ENCODE data around the gene LAMC3. TPM values are rescaled to one million over a fixed set of nuclear protein-coding genes. Genes with fewer than 3 reads are reported as not detected.

The LAMC3 gene
- total RNA-seq, 8 experiments from 2014 or later = 0.05 to 96.7 (median 0.35) TPM; not detected in 1

GRCh38 chr9:131120620-131121228 lies 111.8 kb downstream of the LAMC3 start:
- 67 to 100% (median 100%) methylated on average over 1 to 3 of the region's 7 CpGs; no CpG with 5 or more reads in 5 of the 10 experiments for WGBS, 10 experiments
- no peak for ATAC-seq (replicated peaks in 6 of 8)
- Histone ChIP-seq H3K4me3 (no peak overlapping the region), H3K4me1 (replicated peaks in 1 of 2) (peaks cover 3 to 5% of the 10 kb centered on the region in 2 donors), H3K27ac (peak overlapping the region in 1 of 2 donors; percentile 61)
- in situ Hi-C loops (cut with MboI; ENCODE audit: low pct_unique_long_range_greater_than_20kb in 2 of 9, low sequenced_read_pairs in 9 of 9, unreplicated experiment in 9 of 9) = no loop called here

GRCh38 chr9:131121346-131121745 lies 112.4 kb downstream of the LAMC3 start:
- Histone ChIP-seq H3K27ac (peak overlapping the region; percentile 25 to 61), H3K4me1 (replicated peaks in 1 of 2) (peaks cover 4 to 7% of the 10 kb centered on the region in 2 donors), H3K4me3 (no peak overlapping the region)
- 60 to 100% (median 96%) methylated on average over 1 to 2 of the region's 2 CpGs; no CpG with 5 or more reads in 4 of the 10 experiments for WGBS, 10 experiments
- in situ Hi-C loops (cut with MboI; ENCODE audit: low pct_unique_long_range_greater_than_20kb in 2 of 9, low sequenced_read_pairs in 9 of 9, unreplicated experiment in 9 of 9) = no loop called here
- ATAC-seq (replicated peaks in 6 of 8) = no peak

- peaks cover 8 to 13% of the 10 kb centered on the region in 2 donors for H3K4me1 ChIP-seq (replicated peaks in 1 of 2)
- no peak overlapping the region for H3K4me3 ChIP-seq
- ATAC-seq (replicated peaks in 6 of 8) = no peak
- 8 to 83% (median 50%) methylated on average over 1 to 2 of the region's 2 CpGs; no CpG with 5 or more reads in 7 of the 10 experiments for WGBS, 10 experiments
- in situ Hi-C loops (cut with MboI; ENCODE audit: low pct_unique_long_range_greater_than_20kb in 2 of 9, low sequenced_read_pairs in 9 of 9, unreplicated experiment in 9 of 9) = no loop called here
- H3K27ac ChIP-seq = peak overlapping the region in 1 of 2 donors; percentile 32
Measured at GRCh38 chr9:131122158-131122557, 113.2 kb downstream of the LAMC3 start.

GRCh38 chr9:131125038-131125287 lies 116.0 kb downstream of the LAMC3 start:
- 0% methylated on average over 1 to 7 of the region's 7 CpGs; no CpG with 5 or more reads in 7 of the 10 experiments for WGBS, 10 experiments
- ATAC-seq (replicated peaks in 6 of 8) = peak in 1 of 8 experiments; percentile 3
- peaks cover 8 to 13% of the 10 kb centered on the region in 2 donors for H3K4me1 ChIP-seq (replicated peaks in 1 of 2)
- H3K4me3 ChIP-seq = peak overlapping the region; percentile 50 to 88 (median 75)
- in situ Hi-C loops (cut with MboI; ENCODE audit: low pct_unique_long_range_greater_than_20kb in 2 of 9, low sequenced_read_pairs in 9 of 9, unreplicated experiment in 9 of 9) = no loop called here
- peak overlapping the region; percentile 92 to 94 for H3K27ac ChIP-seq

GRCh38 chr9:131125288-131126058 lies 116.5 kb downstream of the LAMC3 start, which contains the start of gene NUP214:
Gene NUP214, plus strand, starts transcription at chr9:131125586. Its CDS starts 119 bp downstream, at chr9:131125705.
- peak; percentile 96 to 99 (median 99) for ATAC-seq (replicated peaks in 6 of 8)
- Histone ChIP-seq H3K4me1 (replicated peaks in 1 of 2) (peaks cover 8 to 13% of the 10 kb centered on the region in 2 donors), H3K4me3 (peak within 1 kb of the TSS; percentile 50 to 88 (median 75)), H3K27ac (peak within 1 kb of the TSS; percentile 92 to 94)
- in situ Hi-C loops (cut with MboI; ENCODE audit: low pct_unique_long_range_greater_than_20kb in 2 of 9, low sequenced_read_pairs in 9 of 9, unreplicated experiment in 9 of 9) = no loop called here
- 0 to 3% (median 0%) methylated on average over 1 to 26 of the region's 61 CpGs; no CpG with 5 or more reads in 2 of the 10 experiments for WGBS, 10 experiments

GRCh38 chr9:131126059-131126426 lies 117.1 kb downstream of the LAMC3 start:
- in situ Hi-C loops (cut with MboI; ENCODE audit: low pct_unique_long_range_greater_than_20kb in 2 of 9, low sequenced_read_pairs in 9 of 9, unreplicated experiment in 9 of 9) = no loop called here
- 0 to 7% (median 0%) methylated on average over 1 to 9 of the region's 11 CpGs; no CpG with 5 or more reads in 3 of the 10 experiments for WGBS, 10 experiments
- Histone ChIP-seq H3K27ac (peak overlapping the region; percentile 69 to 94), H3K4me1 (replicated peaks in 1 of 2) (peaks cover 8 to 13% of the 10 kb centered on the region in 2 donors), H3K4me3 (peak overlapping the region; percentile 50 to 88 (median 75))
- no peak for ATAC-seq (replicated peaks in 6 of 8)

GRCh38 chr9:131129183-131129582 lies 120.2 kb downstream of the LAMC3 start:
- WGBS, 10 experiments = 38 to 83% (median 68%) methylated on average over 1 to 3 of the region's 3 CpGs; no CpG with 5 or more reads in 3 of the 10 experiments
- Histone ChIP-seq H3K4me1 (replicated peaks in 1 of 2) (peaks cover 8 to 13% of the 10 kb centered on the region in 2 donors), H3K4me3 (no peak overlapping the region), H3K27ac (no peak overlapping the region)
- in situ Hi-C loops (cut with MboI; ENCODE audit: low pct_unique_long_range_greater_than_20kb in 2 of 9, low sequenced_read_pairs in 9 of 9, unreplicated experiment in 9 of 9) = no loop called here
- ATAC-seq (replicated peaks in 6 of 8) = no peak

GRCh38 chr9:131138676-131139075 lies 129.7 kb downstream of the LAMC3 start:
- 67 to 100% (median 82%) methylated on average over 1 to 2 of the region's 2 CpGs; no CpG with 5 or more reads in 7 of the 10 experiments for WGBS, 10 experiments
- Histone ChIP-seq H3K4me3 (no peak overlapping the region), H3K27ac (peak overlapping the region in 1 of 2 donors; percentile 58), H3K4me1 (replicated peaks in 1 of 2) (no peaks in the 10 kb centered on the region)
- no peak for ATAC-seq (replicated peaks in 6 of 8)
- in situ Hi-C loops (cut with MboI; ENCODE audit: low pct_unique_long_range_greater_than_20kb in 2 of 9, low sequenced_read_pairs in 9 of 9, unreplicated experiment in 9 of 9) = no loop called here

GRCh38 chr9:131140112-131140511 lies 131.1 kb downstream of the LAMC3 start:
- Histone ChIP-seq H3K4me1 (replicated peaks in 1 of 2) (no peaks in the 10 kb centered on the region), H3K4me3 (no peak overlapping the region), H3K27ac (peak overlapping the region in 1 of 2 donors; percentile 66)
- in situ Hi-C loops (cut with MboI; ENCODE audit: low pct_unique_long_range_greater_than_20kb in 2 of 9, low sequenced_read_pairs in 9 of 9, unreplicated experiment in 9 of 9) = no loop called here
- 60 to 100% (median 94%) methylated on average over 1 to 4 of the region's 4 CpGs; no CpG with 5 or more reads in 1 of the 10 experiments for WGBS, 10 experiments
- ATAC-seq (replicated peaks in 6 of 8) = no peak

GRCh38 chr9:131140550-131140949 lies 131.6 kb downstream of the LAMC3 start:
- H3K27ac ChIP-seq = peak overlapping the region in 1 of 2 donors; percentile 66
- WGBS, 10 experiments = 61 to 100% (median 93%) methylated on average over 1 to 3 of the region's 3 CpGs; no CpG with 5 or more reads in 2 of the 10 experiments
- no peak for ATAC-seq (replicated peaks in 6 of 8)
- no peaks in the 10 kb centered on the region for H3K4me1 ChIP-seq (replicated peaks in 1 of 2)
- in situ Hi-C loops (cut with MboI; ENCODE audit: low pct_unique_long_range_greater_than_20kb in 2 of 9, low sequenced_read_pairs in 9 of 9, unreplicated experiment in 9 of 9) = no loop called here
- H3K4me3 ChIP-seq = no peak overlapping the region

GRCh38 chr9:131142160-131142559 lies 133.2 kb downstream of the LAMC3 start:
- no peaks in the 10 kb centered on the region for H3K4me1 ChIP-seq (replicated peaks in 1 of 2)
- WGBS, 10 experiments = 80 to 100% (median 85%) methylated on average over 2 of the region's 3 CpGs; no CpG with 5 or more reads in 6 of the 10 experiments
- no peak for ATAC-seq (replicated peaks in 6 of 8)
- in situ Hi-C loops (cut with MboI; ENCODE audit: low pct_unique_long_range_greater_than_20kb in 2 of 9, low sequenced_read_pairs in 9 of 9, unreplicated experiment in 9 of 9) = no loop called here
- H3K4me3 ChIP-seq = no peak overlapping the region
- peak overlapping the region; percentile 40 to 46 for H3K27ac ChIP-seq

Measured in motor neuron (in vitro differentiated cells).